Upper lobe of right lung (tissue), 1 donor: ENCODE results near the gene RALGPS1. TPM values are rescaled to one million over a fixed set of nuclear protein-coding genes. Genes with fewer than 3 reads are reported as not detected.

ENCODE experiments used
- ATAC-seq: fragments of 200-7000 bp; cut with Tn5 transposase; one replicate; pipeline ENCODE4 v1.9.1; 2020; ENCODE audit warnings: mild to moderate bottlenecking, moderate library complexity
- DNase-seq: peaks from one replicate; pipeline ENCODE4 v3.0.0-alpha.2; 2020
- H3K27ac ChIP-seq: fragments of 200-600 bp; one replicate; pipeline ENCODE4 v1.8.0; 2022
- H3K27me3 ChIP-seq: fragments of 200-600 bp; one replicate; pipeline ENCODE4 v1.8.0; 2022; ENCODE audit warnings: mild to moderate bottlenecking
- H3K36me3 ChIP-seq: fragments of 200-600 bp; one replicate; pipeline ENCODE4 v1.8.0; 2022
- H3K4me1 ChIP-seq: fragments of 200-600 bp; one replicate; pipeline ENCODE4 v1.8.0; 2022
- H3K4me3 ChIP-seq: fragments of 200-600 bp; one replicate; pipeline ENCODE4 v1.8.0; 2022; ENCODE audit warnings: mild to moderate bottlenecking
- H3K9me3 ChIP-seq: fragments of 200-600 bp; one replicate; pipeline ENCODE4 v1.8.0; 2022
- intact Hi-C: fragments of 100-400 bp; cut with DNase I; formaldehyde crosslinking; loops from one replicate; pipeline ENCODE4 v1.11.0; 2022
- total RNA-seq: library from RNA; stranded (reverse); fragmentation: NEBNext Ultra II Directional; extraction: Animal tissue kit (Norgen Biotek cat#: 25700); gene quantifications from one replicate; pipeline ENCODE4 v1.2.1, GENCODE V29; 2021
- TF ChIP-seq, protein P1 (sequence below): fragments of 200-600 bp; IDR thresholded peaks from one replicate; pipeline ENCODE4 v1.8.0; 2022; ENCODE audit warnings: antibody characterized with exemption
- donor health status: DM: no; HTN: yes; CAD: no; lungs with severe emphysema.

Gene RALGPS1
- total RNA-seq, 1 donor from 2014 or later, result 15.9 TPM

GRCh38 chr9:127034691-127035090 is 120.1 kb downstream of the RALGPS1 start:
- H3K27me3 ChIP-seq, result no peaks in the 10 kb centered on the region
- DNase-seq, result no peak
- no peaks in the 10 kb centered on the region for H3K36me3 ChIP-seq
- H3K4me3 ChIP-seq, result no peak overlapping the region
- no peaks in the 10 kb centered on the region for H3K9me3 ChIP-seq
- intact Hi-C loops, result no loop called here
- H3K4me1 ChIP-seq, result no peaks in the 10 kb centered on the region
- no peak for ATAC-seq
- H3K27ac ChIP-seq, result peak overlapping the region; percentile 47
- TF ChIP-seq, protein P1, sequence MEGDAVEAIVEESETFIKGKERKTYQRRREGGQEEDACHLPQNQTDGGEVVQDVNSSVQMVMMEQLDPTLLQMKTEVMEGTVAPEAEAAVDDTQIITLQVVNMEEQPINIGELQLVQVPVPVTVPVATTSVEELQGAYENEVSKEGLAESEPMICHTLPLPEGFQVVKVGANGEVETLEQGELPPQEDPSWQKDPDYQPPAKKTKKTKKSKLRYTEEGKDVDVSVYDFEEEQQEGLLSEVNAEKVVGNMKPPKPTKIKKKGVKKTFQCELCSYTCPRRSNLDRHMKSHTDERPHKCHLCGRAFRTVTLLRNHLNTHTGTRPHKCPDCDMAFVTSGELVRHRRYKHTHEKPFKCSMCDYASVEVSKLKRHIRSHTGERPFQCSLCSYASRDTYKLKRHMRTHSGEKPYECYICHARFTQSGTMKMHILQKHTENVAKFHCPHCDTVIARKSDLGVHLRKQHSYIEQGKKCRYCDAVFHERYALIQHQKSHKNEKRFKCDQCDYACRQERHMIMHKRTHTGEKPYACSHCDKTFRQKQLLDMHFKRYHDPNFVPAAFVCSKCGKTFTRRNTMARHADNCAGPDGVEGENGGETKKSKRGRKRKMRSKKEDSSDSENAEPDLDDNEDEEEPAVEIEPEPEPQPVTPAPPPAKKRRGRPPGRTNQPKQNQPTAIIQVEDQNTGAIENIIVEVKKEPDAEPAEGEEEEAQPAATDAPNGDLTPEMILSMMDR, result no peak

GRCh38 chr9:127035423-127035822 is 120.8 kb downstream of the RALGPS1 start:
- ATAC-seq (peak; percentile 65), DNase-seq (no peak)
- Histone ChIP-seq H3K4me1 (no peaks in the 10 kb centered on the region), H3K27ac (peak overlapping the region; percentile 47), H3K36me3 (no peaks in the 10 kb centered on the region), H3K27me3 (no peaks in the 10 kb centered on the region), H3K9me3 (no peaks in the 10 kb centered on the region), H3K4me3 (no peak overlapping the region)
- TF ChIP-seq, protein P1, result no peak
- intact Hi-C loops, result no loop called here

DNA sequence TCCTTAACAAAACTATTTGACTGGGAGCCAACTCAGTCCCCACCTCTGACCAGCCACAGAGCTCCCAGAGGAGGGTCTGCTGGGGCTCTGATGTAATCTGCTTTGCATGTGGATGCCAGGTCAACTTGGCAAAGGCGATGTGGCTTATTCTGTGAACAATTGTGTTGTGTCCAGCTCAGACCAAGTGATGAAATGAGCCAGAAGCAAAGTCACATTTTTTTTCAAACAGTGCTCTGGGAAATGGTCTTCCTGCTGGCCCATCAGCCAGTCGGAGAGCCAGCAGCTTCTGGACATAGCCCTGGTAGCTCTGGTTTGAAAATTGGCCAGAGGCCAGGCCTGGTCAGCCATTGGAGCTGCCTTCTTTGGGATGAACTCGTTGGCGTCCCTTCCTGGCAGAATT is 121.4 kb downstream of the RALGPS1 start:
- Histone ChIP-seq H3K4me3 (no peak overlapping the region), H3K36me3 (no peaks in the 10 kb centered on the region), H3K9me3 (no peaks in the 10 kb centered on the region), H3K27me3 (no peaks in the 10 kb centered on the region), H3K4me1 (no peaks in the 10 kb centered on the region), H3K27ac (peak overlapping the region; percentile 24)
- peak; percentile 34 for ATAC-seq
- intact Hi-C loops, result no loop called here
- TF ChIP-seq, protein P1, result no peak
- DNase-seq, result no peak

DNA sequence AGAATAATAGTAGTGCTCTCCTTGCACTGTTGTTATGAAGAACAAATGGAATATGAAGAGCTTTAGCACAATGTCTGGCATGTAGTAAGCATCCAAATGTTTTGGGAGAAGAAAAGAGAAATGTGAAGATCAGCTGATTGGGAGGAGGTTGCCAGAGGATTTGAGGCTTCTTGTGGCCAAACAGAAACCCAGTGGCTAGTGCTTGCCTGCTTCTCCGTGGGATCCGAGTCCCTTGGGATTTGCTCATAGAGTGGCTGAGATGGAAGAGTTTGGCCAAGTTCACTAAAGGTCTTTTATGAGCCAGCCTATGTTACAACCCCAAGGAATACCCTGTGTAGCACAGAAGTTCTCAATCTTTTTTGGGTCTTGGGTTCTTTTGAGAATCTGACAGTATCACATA is 121.9 kb downstream of the RALGPS1 start:
- Histone ChIP-seq H3K9me3 (no peaks in the 10 kb centered on the region), H3K4me3 (no peak overlapping the region), H3K27ac (peak overlapping the region; percentile 24), H3K27me3 (no peaks in the 10 kb centered on the region), H3K36me3 (no peaks in the 10 kb centered on the region), H3K4me1 (no peaks in the 10 kb centered on the region)
- TF ChIP-seq, protein P1, result no peak
- ATAC-seq (no peak), DNase-seq (no peak)
- intact Hi-C loops, result no loop called here

GRCh38 chr9:127038531-127038930 is 123.9 kb downstream of the RALGPS1 start:
- TF ChIP-seq, protein P1, result no peak
- intact Hi-C loops, result no loop called here
- ATAC-seq, result no peak
- Histone ChIP-seq H3K4me1 (no peaks in the 10 kb centered on the region), H3K9me3 (no peaks in the 10 kb centered on the region), H3K27me3 (no peaks in the 10 kb centered on the region), H3K27ac (no peak overlapping the region), H3K36me3 (no peaks in the 10 kb centered on the region), H3K4me3 (no peak overlapping the region)
- DNase-seq, result no peak

- no peaks in the 10 kb centered on the region for H3K36me3 ChIP-seq
- intact Hi-C loops, result no loop called here
- H3K4me1 ChIP-seq, result no peaks in the 10 kb centered on the region
- DNase-seq (no peak), ATAC-seq (no peak)
- no peak overlapping the region for H3K4me3 ChIP-seq
- TF ChIP-seq, protein P1, result no peak
- H3K27me3 ChIP-seq, result no peaks in the 10 kb centered on the region
- H3K27ac ChIP-seq, result no peak overlapping the region
- no peaks in the 10 kb centered on the region for H3K9me3 ChIP-seq
Observed at GRCh38 chr9:127039492-127039891, 124.9 kb downstream of the RALGPS1 start.
